ENCODE results near the gene UGT3A1. TPM values are rescaled to one million over a fixed set of nuclear protein-coding genes. Genes with fewer than 3 reads are reported as not detected.
"Not testable (repeated sequence)": the region's sequence is repeated elsewhere in the genome, so short reads cannot be mapped to it uniquely, and the experiment has no call there.

The UGT3A1 gene, protein sequence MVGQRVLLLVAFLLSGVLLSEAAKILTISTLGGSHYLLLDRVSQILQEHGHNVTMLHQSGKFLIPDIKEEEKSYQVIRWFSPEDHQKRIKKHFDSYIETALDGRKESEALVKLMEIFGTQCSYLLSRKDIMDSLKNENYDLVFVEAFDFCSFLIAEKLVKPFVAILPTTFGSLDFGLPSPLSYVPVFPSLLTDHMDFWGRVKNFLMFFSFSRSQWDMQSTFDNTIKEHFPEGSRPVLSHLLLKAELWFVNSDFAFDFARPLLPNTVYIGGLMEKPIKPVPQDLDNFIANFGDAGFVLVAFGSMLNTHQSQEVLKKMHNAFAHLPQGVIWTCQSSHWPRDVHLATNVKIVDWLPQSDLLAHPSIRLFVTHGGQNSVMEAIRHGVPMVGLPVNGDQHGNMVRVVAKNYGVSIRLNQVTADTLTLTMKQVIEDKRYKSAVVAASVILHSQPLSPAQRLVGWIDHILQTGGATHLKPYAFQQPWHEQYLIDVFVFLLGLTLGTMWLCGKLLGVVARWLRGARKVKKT
- total RNA-seq (2022) (not detected in 2 replicates), Bru-seq, nascent RNA (percentile 7 among the genes with signal in this experiment), BruChase-seq, experiment 1, labeled RNA remaining after a 2-hour chase (percentile 11 among the genes with signal in this experiment), BruChase-seq, experiment 2, labeled RNA remaining after a 6-hour chase (percentile 12 among the genes with signal in this experiment)
- long read RNA-seq, result 0 reads

DNA sequence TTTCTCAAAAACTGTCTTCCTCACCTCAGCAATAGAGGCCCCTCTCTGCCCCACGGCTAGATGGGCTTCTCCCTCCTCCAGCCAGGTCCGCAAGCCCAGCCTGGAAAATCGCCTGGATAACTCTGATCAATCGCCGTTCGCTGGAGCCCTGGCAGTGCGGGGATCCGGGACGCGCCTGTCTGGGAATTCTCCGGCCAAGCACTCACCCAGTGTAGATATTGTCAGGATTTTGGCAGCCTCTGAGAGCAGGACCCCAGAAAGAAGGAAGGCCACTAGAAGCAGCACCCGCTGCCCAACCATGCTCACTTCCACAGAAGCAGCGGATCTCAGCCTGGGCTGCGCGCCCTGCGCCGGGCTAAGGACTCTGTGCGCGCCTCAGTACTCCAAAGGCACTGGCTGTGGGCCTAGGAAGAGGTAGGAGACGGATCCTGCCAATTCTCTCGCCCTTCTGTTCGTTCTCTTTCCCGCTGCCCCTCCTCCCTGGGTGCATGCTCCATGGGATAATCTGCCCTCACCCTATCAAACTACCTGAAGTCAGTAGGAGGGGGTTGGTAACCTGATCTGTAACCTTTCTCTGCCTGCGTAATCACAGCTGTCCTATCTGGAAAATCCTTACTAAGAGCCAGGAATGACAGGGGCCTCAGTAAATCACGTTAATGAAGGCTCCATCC is at the start of gene UGT3A1:
UGT3A1 (minus strand) TSS at position 450 of the 671 bp plus-strand sequence; CDS start at position 300, 150 bp downstream.
- H3K36me3 Mint-ChIP-seq (ENCODE audit: insufficient read depth, unreplicated experiment), result no peaks in the 10 kb centered on the region
- no peak within 1 kb of the TSS for H3K27ac Mint-ChIP-seq (ENCODE audit: unreplicated experiment)
- Histone ChIP-seq H3K4me3 (ENCODE audit: low read depth, low read length) (no peak within 1 kb of the TSS), H3K4me1 (no peaks in the 10 kb centered on the region), H3K36me3 (ENCODE audit: control insufficient read depth, insufficient read depth, low read length) (no peaks in the 10 kb centered on the region), H3K9me3 (no peaks in the 10 kb centered on the region), H3K27me3 (replicated peaks; ENCODE audit: control insufficient read depth, insufficient read depth, low read length) (no peaks in the 10 kb centered on the region)
- DNase-seq, result no peak
- H3K27me3 Mint-ChIP-seq (ENCODE audit: insufficient read depth, unreplicated experiment), result peaks cover 9% of the 10 kb centered on the region
- intact Hi-C loops (cut with micrococcal nuclease; ENCODE audit: unreplicated experiment), result no loop called here
- POLR2A ChIA-PET, result no interaction called here
- no TSS peak for BruUV-seq (replicated peaks)
- no peak within 1 kb of the TSS for H3K4me3 Mint-ChIP-seq (ENCODE audit: unreplicated experiment)
- CTCF ChIA-PET, result interaction anchor here (1.1 kb wide), 1 partner anchor 88 kb away, joined by 4 read pairs; no protein-coding TSS in a partner anchor
- no peaks in the 10 kb centered on the region for H3K9me3 Mint-ChIP-seq (ENCODE audit: unreplicated experiment)
- H3K4me1 Mint-ChIP-seq (ENCODE audit: low read depth, unreplicated experiment), result no peaks in the 10 kb centered on the region
- TF ChIP-seq CTCF (IDR thresholded peaks at IDR 0.05; ENCODE audit: insufficient read depth in 1 of 2, low read depth in 1 of 2, low read length in 1 of 2, severe bottlenecking in 1 of 2, unreplicated experiment in 1 of 2), result no peak

DNA sequence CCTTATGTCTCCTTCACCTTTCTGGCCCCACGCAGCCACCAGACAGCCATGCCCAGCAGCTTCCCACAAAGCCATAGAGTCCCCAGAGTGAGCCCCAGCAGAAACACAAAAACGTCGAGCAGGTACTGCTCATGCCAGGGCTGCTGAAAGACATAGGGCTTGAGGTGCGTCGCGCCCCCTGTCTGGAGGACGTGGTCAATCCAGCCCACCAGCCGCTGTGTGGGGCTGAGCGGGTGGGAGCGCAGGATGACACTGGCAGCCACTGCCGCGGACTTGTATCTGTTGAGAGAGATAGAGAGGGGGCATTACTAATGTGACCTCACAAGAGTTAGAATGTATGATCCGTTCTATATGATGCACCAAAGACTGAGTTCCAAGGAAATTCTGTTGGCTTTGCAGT is 44.5 kb upstream of the UGT3A1 start:
- ChIA-PET CTCF (no interaction called here), POLR2A (no interaction called here)
- Histone ChIP-seq H3K36me3 (ENCODE audit: control insufficient read depth, insufficient read depth, low read length) (no peaks in the 10 kb centered on the region), H3K27me3 (replicated peaks; ENCODE audit: control insufficient read depth, insufficient read depth, low read length) (no peaks in the 10 kb centered on the region), H3K4me1 (no peaks in the 10 kb centered on the region), H3K9me3 (no peaks in the 10 kb centered on the region), H3K4me3 (ENCODE audit: low read depth, low read length) (no peak overlapping the region)
- no peak for TF ChIP-seq CTCF (IDR thresholded peaks at IDR 0.05; ENCODE audit: insufficient read depth in 1 of 2, low read depth in 1 of 2, low read length in 1 of 2, severe bottlenecking in 1 of 2, unreplicated experiment in 1 of 2)
- Mint-ChIP-seq H3K27me3 (ENCODE audit: insufficient read depth, unreplicated experiment) (no peaks in the 10 kb centered on the region), H3K4me1 (ENCODE audit: low read depth, unreplicated experiment) (no peaks in the 10 kb centered on the region), H3K9me3 (ENCODE audit: unreplicated experiment) (no peaks in the 10 kb centered on the region), H3K4me3 (ENCODE audit: unreplicated experiment) (no peak overlapping the region), H3K36me3 (ENCODE audit: insufficient read depth, unreplicated experiment) (no peaks in the 10 kb centered on the region), H3K27ac (ENCODE audit: unreplicated experiment) (no peak overlapping the region)
- DNase-seq, result no peak
- intact Hi-C loops (cut with micrococcal nuclease; ENCODE audit: unreplicated experiment), result no loop called here
- BruUV-seq (replicated peaks), result no TSS peak

GRCh38 chr5:36034536-36035134 is 43.4 kb upstream of the UGT3A1 start:
- DNase-seq; H3K4me3 Mint-ChIP-seq (ENCODE audit: unreplicated experiment); H3K9me3 Mint-ChIP-seq (ENCODE audit: unreplicated experiment); H3K27ac Mint-ChIP-seq (ENCODE audit: unreplicated experiment); POLR2A ChIA-PET; intact Hi-C loops (cut with micrococcal nuclease; ENCODE audit: unreplicated experiment); H3K36me3 Mint-ChIP-seq (ENCODE audit: insufficient read depth, unreplicated experiment); H3K27me3 Mint-ChIP-seq (ENCODE audit: insufficient read depth, unreplicated experiment); H3K9me3 ChIP-seq; CTCF ChIA-PET; H3K27me3 ChIP-seq (replicated peaks; ENCODE audit: control insufficient read depth, insufficient read depth, low read length); H3K36me3 ChIP-seq (ENCODE audit: control insufficient read depth, insufficient read depth, low read length); H3K4me3 ChIP-seq (ENCODE audit: low read depth, low read length); H3K4me1 ChIP-seq; H3K4me1 Mint-ChIP-seq (ENCODE audit: low read depth, unreplicated experiment); BruUV-seq (replicated peaks): not testable (repeated sequence)

Measured in Caco-2 (cell line).